Stimulated activated CD4-positive, alpha-beta T cell treated with anti-CD3 and anti-CD28 coated beads, Interleukin-2, amount 100 ng/mL, for 48 hours (primary cell): ENCODE data around the gene PRDM10.
"Not testable (repeated sequence)": the region's sequence is repeated elsewhere in the genome, so short reads cannot be mapped to it uniquely, and the experiment has no call there.

Experiments
- DNase-seq, 2 donors: peaks; one replicate each; pipeline ENCODE4 v3.0.0-alpha.2; 2020

PRDM10 gene

GRCh38 chr11:129973809-129974208, 28.8 kb downstream of the PRDM10 start:
- no peak for DNase-seq

GRCh38 chr11:129973068-129973467, 29.6 kb downstream of the PRDM10 start:
- DNase-seq: no peak

GRCh38 chr11:129972611-129973010, 30.0 kb downstream of the PRDM10 start:
- no peak for DNase-seq

- not testable (repeated sequence) for DNase-seq
Observed at GRCh38 chr11:129971856-129972255, 30.8 kb downstream of the PRDM10 start.

GRCh38 chr11:129969920-129970319, 32.7 kb downstream of the PRDM10 start:
- no peak for DNase-seq

- no peak for DNase-seq
Observed at GRCh38 chr11:129968591-129969419, 33.8 kb downstream of the PRDM10 start.

GRCh38 chr11:129967996-129968395, 34.6 kb downstream of the PRDM10 start:
- no peak for DNase-seq

GRCh38 chr11:129965248-129965647, 37.4 kb downstream of the PRDM10 start:
- DNase-seq: no peak

GRCh38 chr11:129960216-129961214, 42.1 kb downstream of the PRDM10 start:
- peak in 1 of 2 donors; percentile 4 for DNase-seq

GRCh38 chr11:129959687-129960086, 42.9 kb downstream of the PRDM10 start:
- DNase-seq: no peak

- no peak for DNase-seq
Observed at GRCh38 chr11:129955282-129955681, 47.4 kb downstream of the PRDM10 start.

- DNase-seq: not testable (repeated sequence)
Observed at GRCh38 chr11:129954703-129955102, 47.9 kb downstream of the PRDM10 start.

- DNase-seq: no peak
Observed at GRCh38 chr11:129951866-129952262, 50.8 kb downstream of the PRDM10 start.

- no peak for DNase-seq
Observed at GRCh38 chr11:129951201-129951865, 51.3 kb downstream of the PRDM10 start.

GRCh38 chr11:129950101-129951091, 52.2 kb downstream of the PRDM10 start:
- no peak for DNase-seq

- DNase-seq: no peak
Observed at GRCh38 chr11:129948926-129949466, 53.6 kb downstream of the PRDM10 start.

- DNase-seq: no peak
Observed at GRCh38 chr11:129947474-129947873, 55.2 kb downstream of the PRDM10 start.

- DNase-seq: no peak
Observed at GRCh38 chr11:129946965-129947364, 55.7 kb downstream of the PRDM10 start.

GRCh38 chr11:129946256-129946655, 56.4 kb downstream of the PRDM10 start:
- no peak for DNase-seq

GRCh38 chr11:129945373-129945772, 57.3 kb downstream of the PRDM10 start:
- no peak for DNase-seq

- no peak for DNase-seq
Observed at GRCh38 chr11:129944696-129945095, 57.9 kb downstream of the PRDM10 start.
